AG04450 (cell line): ENCODE data around the gene IL17REL. TPM values are rescaled to one million over a fixed set of nuclear protein-coding genes. Genes with fewer than 3 reads are reported as not detected.
A peak's percentile ranks its signal among the peaks of the same experiment; 100 is the strongest.

ENCODE experiments used
- CTCF ChIA-PET: fragments of 300-600, 350-600 bp; formaldehyde crosslinking; extraction: SDS; loops from one replicate; lab custom pipeline; 2022; ENCODE audit warnings: antibody characterized with exemption, inconsistent platforms; lab: Charles Lee
- POLR2A ChIA-PET: fragments of 350-600 bp; formaldehyde crosslinking; extraction: SDS; loops from one replicate; lab custom pipeline; 2021; ENCODE audit warnings: antibody characterized with exemption, inconsistent platforms; lab: Yijun Ruan, JAX
- DNase-seq: peaks from one replicate; pipeline ENCODE4 v3.0.0-alpha.2; 2011; ENCODE audit warnings: low read depth, low spot score
- H3K27ac ChIP-seq: one replicate; pipeline ENCODE4 v1.5.1; 2012; ENCODE audit warnings: low read depth, low read length, control low read depth
- H3K27me3 ChIP-seq: one replicate; pipeline ENCODE4 v1.6.0; 2012; ENCODE audit warnings: low read length; ENCODE audit not compliant: control insufficient read depth, insufficient read depth
- H3K4me3 ChIP-seq: 2 replicates; pipeline ENCODE4 v1.5.1; 2011; ENCODE audit warnings: mild to moderate bottlenecking, low read depth, low read length, control low read depth
- H3K9me3 ChIP-seq: 2 replicates; pipeline ENCODE4 v1.5.1; 2012; ENCODE audit warnings: low read length; ENCODE audit not compliant: control insufficient read depth, insufficient read depth
- CTCF ChIP-seq: IDR thresholded peaks from 2 replicates; pipeline ENCODE4 v1.5.1; 2011; ENCODE audit warnings: low read depth, low read length, control low read depth, inconsistent platforms
- polyA plus RNA-seq: library from polyadenylated mRNA; depleted of rRNA; stranded (reverse); fragments of >200 nt; gene quantifications from 2 replicates; pipeline ENCODE4 v1.2.3, GENCODE V29; 2011

Gene IL17REL
- polyA plus RNA-seq, 1 experiment: not detected

DNA sequence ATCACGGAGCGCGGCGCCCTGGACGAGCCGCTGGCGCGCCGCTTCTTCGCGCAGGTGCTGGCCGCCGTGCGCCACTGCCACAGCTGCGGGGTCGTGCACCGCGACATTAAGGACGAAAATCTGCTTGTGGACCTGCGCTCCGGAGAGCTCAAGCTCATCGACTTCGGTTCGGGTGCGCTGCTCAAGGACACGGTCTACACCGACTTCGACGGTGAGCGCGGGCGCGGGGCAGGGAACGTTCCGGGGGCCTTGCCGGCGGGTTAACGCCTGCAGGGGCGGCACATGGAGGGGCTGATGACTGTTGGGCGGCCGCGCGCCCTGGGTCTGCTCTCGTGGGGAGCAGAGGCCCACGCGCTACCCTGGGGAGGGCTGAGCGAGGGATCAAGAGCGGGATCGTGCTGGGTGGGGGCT lies 51.0 kb downstream of the IL17REL start:
- peaks cover 4% of the 10 kb centered on the region; the same call in 1 of the 2 replicates for H3K9me3 ChIP-seq
- no peaks in the 10 kb centered on the region for H3K27me3 ChIP-seq
- CTCF ChIA-PET: no interaction called here
- DNase-seq: no peak
- peak overlapping the region; percentile 82 for H3K4me3 ChIP-seq
- no peak for TF ChIP-seq CTCF
- POLR2A ChIA-PET: interaction anchor here (0.6 to 3.5 kb wide), 6 partner anchors 9 to 225 kb away, joined by 3 to 20 read pairs (median 8); no protein-coding TSS in a partner anchor
- H3K27ac ChIP-seq: peak overlapping the region; percentile 52

DNA sequence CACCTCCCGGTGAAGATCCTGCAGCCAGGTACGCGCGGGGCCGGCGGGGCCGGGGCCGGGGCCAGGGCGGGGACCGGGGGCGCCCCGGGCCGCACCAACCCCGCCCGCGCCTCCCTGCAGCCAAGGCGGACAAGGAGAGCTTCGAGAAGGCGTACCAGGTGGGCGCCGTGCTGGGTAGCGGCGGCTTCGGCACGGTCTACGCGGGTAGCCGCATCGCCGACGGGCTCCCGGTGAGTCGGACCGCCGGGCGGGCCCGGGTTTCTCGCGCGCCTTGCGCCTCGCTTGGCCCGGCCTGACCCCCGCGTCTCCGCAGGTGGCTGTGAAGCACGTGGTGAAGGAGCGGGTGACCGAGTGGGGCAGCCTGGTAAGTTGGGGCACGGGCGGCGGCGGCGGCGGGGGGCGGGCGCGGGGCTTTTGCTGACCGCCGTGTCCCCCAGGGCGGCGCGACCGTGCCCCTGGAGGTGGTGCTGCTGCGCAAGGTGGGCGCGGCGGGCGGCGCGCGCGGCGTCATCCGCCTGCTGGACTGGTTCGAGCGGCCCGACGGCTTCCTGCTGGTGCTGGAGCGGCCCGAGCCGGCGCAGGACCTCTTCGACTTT lies 51.5 kb downstream of the IL17REL start:
- TF ChIP-seq CTCF: no peak
- Histone ChIP-seq H3K4me3 (peak overlapping the region; percentile 82), H3K9me3 (peaks cover 4% of the 10 kb centered on the region; the same call in 1 of the 2 replicates), H3K27me3 (no peaks in the 10 kb centered on the region), H3K27ac (no peak overlapping the region)
- CTCF ChIA-PET: no interaction called here
- no peak for DNase-seq
- POLR2A ChIA-PET: interaction anchor here (1.9 to 3.5 kb wide), 3 partner anchors 9 to 25 kb away, joined by 12 to 20 read pairs (median 14); no protein-coding TSS in a partner anchor

DNA sequence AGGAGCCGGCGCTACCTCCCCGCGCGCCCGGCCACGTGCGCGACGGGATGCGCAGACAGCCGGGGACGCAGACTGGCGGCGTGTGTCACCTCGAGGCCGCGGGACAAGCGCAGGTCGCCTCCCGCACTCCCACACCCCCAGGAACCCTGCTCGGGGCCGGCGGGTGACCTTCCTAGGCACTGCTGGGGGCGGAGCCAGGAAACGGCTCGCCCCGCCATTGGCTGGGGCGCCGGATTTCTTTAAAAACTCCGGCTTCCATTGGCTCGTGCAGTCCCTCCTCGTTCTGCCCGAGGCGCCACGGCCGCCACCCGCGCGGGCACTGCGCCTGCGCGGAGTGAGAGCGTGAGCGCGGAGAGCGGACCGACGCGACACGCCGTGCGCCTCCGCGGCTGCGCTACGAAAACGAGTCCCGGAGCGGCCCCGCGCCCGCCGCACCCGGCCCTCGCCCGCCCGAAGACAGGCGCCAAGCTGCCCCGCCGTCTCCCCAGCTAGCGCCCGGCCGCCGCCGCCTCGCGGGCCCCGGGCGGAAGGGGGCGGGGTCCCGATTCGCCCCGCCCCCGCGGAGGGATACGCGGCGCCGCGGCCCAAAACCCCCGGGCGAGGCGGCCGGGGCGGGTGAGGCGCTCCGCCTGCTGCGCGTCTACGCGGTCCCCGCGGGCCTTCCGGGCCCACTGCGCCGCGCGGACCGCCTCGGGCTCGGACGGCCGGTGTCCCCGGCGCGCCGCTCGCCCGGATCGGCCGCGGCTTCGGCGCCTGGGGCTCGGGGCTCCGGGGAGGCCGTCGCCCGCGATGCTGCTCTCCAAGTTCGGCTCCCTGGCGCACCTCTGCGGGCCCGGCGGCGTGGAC lies 52.2 kb downstream of the IL17REL start, which contains the start of gene PIM3:
Gene PIM3 (plus strand): TSS at position 614 of the 846 bp plus-strand sequence. CDS start 176 bp downstream, at position 790.
- no peak for TF ChIP-seq CTCF
- DNase-seq: peak; percentile 85
- Histone ChIP-seq H3K27ac (peak within 1 kb of the TSS; percentile 52), H3K9me3 (peaks cover 4% of the 10 kb centered on the region; the same call in 1 of the 2 replicates), H3K27me3 (no peaks in the 10 kb centered on the region), H3K4me3 (peak within 1 kb of the TSS; percentile 82)
- POLR2A ChIA-PET: interaction anchor here (2.8 to 3.5 kb wide), 2 partner anchors 8 to 24 kb away, joined by 14 to 20 read pairs; no protein-coding TSS in a partner anchor
- CTCF ChIA-PET: no interaction called here

GRCh38 chr22:49959782-49960158 lies 52.8 kb downstream of the IL17REL start:
- no peaks in the 10 kb centered on the region for H3K27me3 ChIP-seq
- no peak for DNase-seq

More at GRCh38 chr22:49959782-49960158, 52.8 kb downstream of the IL17REL start:
- no peak overlapping the region for H3K27ac ChIP-seq
- TF ChIP-seq CTCF: no peak
- ChIA-PET POLR2A (interaction anchor here (2.8 to 3.5 kb wide), 2 partner anchors 8 to 23 kb away, joined by 14 to 20 read pairs; no protein-coding TSS in a partner anchor), CTCF (no interaction called here)
- H3K4me3 ChIP-seq: peak overlapping the region; percentile 64
- H3K9me3 ChIP-seq: peaks cover 4% of the 10 kb centered on the region; the same call in 1 of the 2 replicates
